Spleen (tissue), 7 donors: Measurements from ENCODE around the gene SPDYE9.
"Not testable (repeated sequence)": the region's sequence is repeated elsewhere in the genome, so short reads cannot be mapped to it uniquely, and the experiment has no call there.

Experiments
- CTCF ChIP-seq, 11 experiments: fragments of 200-600 bp in 7 of 11; fragments of 450-650 bp in 4 of 11; sonication (generic) in 4 of 11; IDR thresholded peaks in 8 of 11; conservative IDR thresholded peaks in 3 of 11; 1 replicate in 7 of 11; 2 replicates in 4 of 11; pipeline versions ENCODE4 v1.4.0 to v1.8.0; 2016 to 2021; ENCODE audit warnings: antibody characterized with exemption in 11 of 11, inconsistent platforms in 4 of 11, mild to moderate bottlenecking in 1 of 11
- POLR2A ChIP-seq, 3 donors: fragments of 450-650 bp; IDR thresholded peaks; one replicate each; pipeline ENCODE4 v1.5.1; 2017; ENCODE audit warnings: antibody characterized with exemption in 3 of 3, mild to moderate bottlenecking in 1 of 3
- donor health status: DM: no; HTN: no; CAD: no; lungs with moderate emphysema.
- donor health status: DM: no; HTN: no; CAD: no.
- donor health status: DM: no; HTN: no; CAD: no.

GRCh38 chr7:73085938-73086337 lies at the start of gene SPDYE9:
- TF ChIP-seq POLR2A (IDR thresholded peaks at IDR 0.05); CTCF (IDR thresholded peaks at IDR 0.05 in 8 of 11, conservative IDR thresholded peaks at IDR 0.05 in 3 of 11): not testable (repeated sequence)
